HG02610 (cell line): ENCODE measurements around the gene CELSR1.
"Not testable (repeated sequence)": the region's sequence is repeated elsewhere in the genome, so short reads cannot be mapped to it uniquely, and the experiment has no call there.

Experiments
- ATAC-seq: cut with Tn5 transposase; IDR thresholded peaks from one replicate; pipeline ENCODE4 v1.9.1; 2021; ENCODE audit warnings: mild to moderate bottlenecking, moderate library complexity; ENCODE audit not compliant: unreplicated experiment

CELSR1 gene

GRCh38 chr22:46483353-46483752 is 54.1 kb downstream of the CELSR1 start:
- no peak for ATAC-seq

- ATAC-seq = no peak
These were observed 55.3 kb downstream of the CELSR1 start for GRCh38 chr22:46482056-46482675.

- ATAC-seq = no peak
These were observed 56.0 kb downstream of the CELSR1 start for GRCh38 chr22:46481386-46481785.

GRCh38 chr22:46480396-46480795 is 57.0 kb downstream of the CELSR1 start:
- ATAC-seq = no peak

- ATAC-seq = no peak
These were observed 58.4 kb downstream of the CELSR1 start for GRCh38 chr22:46479046-46479445.

- ATAC-seq = no peak
These were observed 59.3 kb downstream of the CELSR1 start for GRCh38 chr22:46478083-46478551.

DNA sequence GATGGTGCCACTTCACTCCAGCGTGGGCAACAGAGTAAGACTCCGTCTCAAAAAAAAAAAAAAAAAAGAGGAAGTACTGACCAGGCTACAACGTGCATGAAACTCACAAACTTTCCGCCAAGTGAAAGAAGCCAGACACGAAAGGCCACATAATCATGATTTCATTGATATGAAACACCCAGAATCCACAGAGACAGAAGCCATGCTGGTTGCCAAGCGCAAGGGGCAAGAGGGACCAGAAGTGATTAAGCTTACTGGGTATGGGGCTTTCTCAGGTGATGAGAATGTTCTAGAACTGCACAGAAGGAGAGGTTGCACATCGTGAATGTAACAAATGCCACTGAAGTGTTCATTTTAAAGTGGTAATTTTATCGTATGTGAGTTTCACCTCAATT is 60.9 kb downstream of the CELSR1 start:
- no peak for ATAC-seq

- ATAC-seq = no peak
These were observed 63.4 kb downstream of the CELSR1 start for GRCh38 chr22:46473896-46474557.

DNA sequence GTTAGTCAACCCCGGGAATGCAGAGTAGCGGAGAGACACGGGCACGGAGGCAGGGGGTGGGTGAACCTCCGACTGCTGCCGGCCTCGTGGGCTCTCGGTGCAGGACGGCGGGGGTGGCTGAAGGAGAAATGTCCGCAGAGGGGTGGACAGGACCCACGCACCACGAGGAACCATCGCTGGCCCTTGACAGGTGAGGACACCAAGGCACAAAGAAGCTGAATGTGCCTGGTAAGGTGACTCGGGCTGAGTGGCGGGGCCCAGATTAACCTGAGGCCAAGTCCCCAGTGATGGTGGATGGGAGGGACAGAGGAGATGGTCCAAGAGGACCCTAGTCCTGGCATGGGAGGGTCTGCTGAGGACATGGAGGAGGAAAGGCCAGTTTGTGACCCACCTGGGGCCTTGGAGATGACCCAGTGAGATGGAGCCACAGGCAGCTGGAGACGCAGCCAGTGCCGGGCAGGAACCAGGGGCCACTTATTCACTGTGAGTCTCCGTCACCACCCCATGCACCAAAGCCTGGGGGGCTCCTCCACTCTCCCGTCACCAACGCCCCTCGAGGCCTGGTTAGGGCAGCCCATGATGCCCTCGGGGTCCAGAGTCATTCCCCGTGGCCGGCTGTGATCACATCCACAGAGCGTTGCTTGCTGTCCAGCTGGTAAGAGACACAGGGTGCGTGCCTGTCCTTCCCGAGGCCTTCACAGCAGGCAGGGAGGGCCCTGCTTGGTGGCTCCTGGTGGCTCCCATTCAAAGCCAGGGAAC is 64.2 kb downstream of the CELSR1 start:
- no peak for ATAC-seq

DNA sequence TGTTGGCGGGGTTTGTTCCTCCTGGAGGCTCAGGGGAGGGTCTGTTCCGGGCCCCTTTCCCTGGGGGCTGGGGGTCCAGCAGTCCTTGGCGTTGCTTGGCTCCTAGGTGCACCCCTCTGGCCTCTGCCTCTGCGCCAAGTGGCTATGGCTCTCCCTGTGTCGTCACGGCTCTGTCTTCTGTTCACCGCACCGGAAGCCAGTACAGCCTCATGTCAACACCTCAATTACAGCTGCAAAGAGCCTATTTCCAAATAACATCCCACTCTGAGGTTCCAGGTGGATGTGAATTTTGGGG is 64.8 kb downstream of the CELSR1 start:
- ATAC-seq = no peak

GRCh38 chr22:46471901-46472721 is 65.3 kb downstream of the CELSR1 start:
- ATAC-seq = no peak

- not testable (repeated sequence) for ATAC-seq
These were observed 66.1 kb downstream of the CELSR1 start for GRCh38 chr22:46471330-46471729.

- ATAC-seq = no peak
These were observed 67.7 kb downstream of the CELSR1 start for GRCh38 chr22:46469711-46470110.

- no peak for ATAC-seq
These were observed 70.4 kb downstream of the CELSR1 start for GRCh38 chr22:46467006-46467405.

DNA sequence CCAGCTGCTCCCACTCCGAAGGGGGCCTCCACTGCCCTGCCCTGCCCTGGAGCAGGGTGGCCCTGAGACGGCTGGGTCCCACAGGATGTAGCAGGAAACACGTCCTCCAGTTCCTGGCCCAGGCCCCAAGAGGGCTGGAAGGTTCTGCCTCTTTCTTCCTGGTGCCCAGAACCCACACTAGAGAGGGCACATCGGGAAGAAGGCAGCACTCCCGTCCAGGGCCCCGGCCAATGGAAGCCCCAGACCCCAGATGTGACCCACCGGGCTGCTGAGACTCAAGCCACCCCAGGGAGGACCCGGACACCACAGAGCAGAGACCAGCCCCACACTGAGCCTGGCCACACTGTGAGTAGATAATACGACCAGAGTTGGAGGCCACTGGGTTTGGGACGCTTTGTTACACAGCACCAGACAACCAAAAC is 71.2 kb downstream of the CELSR1 start:
- ATAC-seq = no peak

- no peak for ATAC-seq
These were observed 71.6 kb downstream of the CELSR1 start for GRCh38 chr22:46465793-46466192.

- ATAC-seq = no peak
These were observed 72.1 kb downstream of the CELSR1 start for GRCh38 chr22:46465345-46465720.

- no peak for ATAC-seq
These were observed 72.6 kb downstream of the CELSR1 start for GRCh38 chr22:46464701-46465344.

DNA sequence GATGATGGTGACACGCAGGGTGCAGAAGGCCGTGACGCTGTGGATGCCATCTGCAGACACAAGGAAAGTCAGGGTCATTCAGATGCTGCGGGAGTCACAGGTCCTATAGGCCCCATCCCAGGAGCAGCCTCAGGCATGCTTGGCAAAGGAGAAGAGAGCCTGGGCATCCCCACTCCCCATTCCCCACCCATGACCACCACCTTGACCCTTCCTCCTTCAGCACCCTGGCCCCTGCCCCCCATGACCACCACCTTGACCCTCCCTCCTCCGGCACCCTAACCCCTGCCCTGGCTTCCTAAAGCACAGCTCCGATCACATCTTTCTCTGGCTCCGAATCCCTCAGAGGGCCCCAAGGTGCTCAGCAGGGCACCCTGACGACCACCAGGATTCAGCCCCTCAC is 73.1 kb downstream of the CELSR1 start:
- ATAC-seq = no peak

- no peak for ATAC-seq
These were observed 73.8 kb downstream of the CELSR1 start for GRCh38 chr22:46463435-46464227.
